C4-2B (cell line): Measurements from ENCODE around the gene TSR1.

ENCODE experiments used
- H3K27ac ChIP-seq: fragments of 450-650 bp; 2 replicates; pipeline ENCODE4 v1.5.1; 2017
- ZFX ChIP-seq: fragments of 450-650 bp; IDR thresholded peaks from 2 replicates; pipeline ENCODE4 v1.6.1; 2017
- TF ChIP-seq, protein P1 (sequence below): fragments of 450-650 bp; conservative IDR thresholded peaks from 2 replicates; pipeline ENCODE4 v1.5.1; 2017; ENCODE audit warnings: mild to moderate bottlenecking

The TSR1 gene

DNA sequence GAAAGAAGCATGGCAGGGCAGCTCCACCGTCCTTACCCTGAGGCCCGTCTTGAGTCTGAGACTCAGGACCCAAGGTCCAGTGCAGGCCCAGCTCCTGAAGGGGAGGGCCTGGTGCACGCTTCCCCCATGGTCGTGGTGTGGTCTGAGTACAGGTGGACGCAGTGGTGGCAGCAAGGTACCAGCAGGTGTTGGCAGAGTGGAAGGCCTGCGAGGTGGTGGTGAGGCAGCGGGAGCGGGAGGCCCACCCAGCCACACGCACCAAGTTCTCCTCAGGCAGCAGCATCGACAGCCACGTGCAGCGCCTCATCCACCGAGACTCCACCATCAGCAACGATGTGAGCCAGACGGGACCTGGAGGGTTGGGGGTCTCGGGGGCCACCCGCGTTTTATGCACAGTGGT lies 36.9 kb upstream of the TSR1 start:
- H3K27ac ChIP-seq: no peak overlapping the region
- no peak for TF ChIP-seq ZFX
- TF ChIP-seq, protein P1, sequence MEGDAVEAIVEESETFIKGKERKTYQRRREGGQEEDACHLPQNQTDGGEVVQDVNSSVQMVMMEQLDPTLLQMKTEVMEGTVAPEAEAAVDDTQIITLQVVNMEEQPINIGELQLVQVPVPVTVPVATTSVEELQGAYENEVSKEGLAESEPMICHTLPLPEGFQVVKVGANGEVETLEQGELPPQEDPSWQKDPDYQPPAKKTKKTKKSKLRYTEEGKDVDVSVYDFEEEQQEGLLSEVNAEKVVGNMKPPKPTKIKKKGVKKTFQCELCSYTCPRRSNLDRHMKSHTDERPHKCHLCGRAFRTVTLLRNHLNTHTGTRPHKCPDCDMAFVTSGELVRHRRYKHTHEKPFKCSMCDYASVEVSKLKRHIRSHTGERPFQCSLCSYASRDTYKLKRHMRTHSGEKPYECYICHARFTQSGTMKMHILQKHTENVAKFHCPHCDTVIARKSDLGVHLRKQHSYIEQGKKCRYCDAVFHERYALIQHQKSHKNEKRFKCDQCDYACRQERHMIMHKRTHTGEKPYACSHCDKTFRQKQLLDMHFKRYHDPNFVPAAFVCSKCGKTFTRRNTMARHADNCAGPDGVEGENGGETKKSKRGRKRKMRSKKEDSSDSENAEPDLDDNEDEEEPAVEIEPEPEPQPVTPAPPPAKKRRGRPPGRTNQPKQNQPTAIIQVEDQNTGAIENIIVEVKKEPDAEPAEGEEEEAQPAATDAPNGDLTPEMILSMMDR: no peak

GRCh38 chr17:2372681-2373080 lies 36.4 kb upstream of the TSR1 start:
- H3K27ac ChIP-seq: no peak overlapping the region
- TF ChIP-seq ZFX: no peak
- TF ChIP-seq, protein P1: no peak

DNA sequence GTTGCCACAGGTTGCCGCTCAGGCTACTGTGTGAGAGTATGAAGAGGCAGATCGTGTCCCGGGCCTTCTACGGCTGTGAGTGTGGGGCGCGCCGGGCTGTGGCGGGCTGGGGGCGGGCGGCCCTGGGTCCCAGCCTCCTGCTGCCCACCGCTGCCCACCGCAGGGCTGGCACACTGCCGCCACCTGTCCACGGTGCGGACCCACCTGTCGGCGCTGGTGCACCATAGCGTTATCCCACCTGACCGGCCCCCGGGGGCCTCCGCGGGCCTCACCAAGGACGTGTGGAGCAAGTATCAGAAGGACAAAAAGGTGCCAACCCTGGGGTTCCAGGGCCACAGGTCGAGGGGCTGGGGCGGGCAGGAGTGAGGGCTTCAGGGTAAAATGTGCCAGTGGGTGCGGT lies 35.9 kb upstream of the TSR1 start:
- TF ChIP-seq, protein P1: no peak
- no peak for TF ChIP-seq ZFX
- H3K27ac ChIP-seq: no peak overlapping the region

GRCh38 chr17:2371183-2372130 lies 35.2 kb upstream of the TSR1 start:
- TF ChIP-seq, protein P1: no peak
- no peak for TF ChIP-seq ZFX
- no peak overlapping the region for H3K27ac ChIP-seq

- H3K27ac ChIP-seq: no peak overlapping the region
- no peak for TF ChIP-seq ZFX
- TF ChIP-seq, protein P1: no peak
Measured at GRCh38 chr17:2370211-2370589, 33.9 kb upstream of the TSR1 start.

DNA sequence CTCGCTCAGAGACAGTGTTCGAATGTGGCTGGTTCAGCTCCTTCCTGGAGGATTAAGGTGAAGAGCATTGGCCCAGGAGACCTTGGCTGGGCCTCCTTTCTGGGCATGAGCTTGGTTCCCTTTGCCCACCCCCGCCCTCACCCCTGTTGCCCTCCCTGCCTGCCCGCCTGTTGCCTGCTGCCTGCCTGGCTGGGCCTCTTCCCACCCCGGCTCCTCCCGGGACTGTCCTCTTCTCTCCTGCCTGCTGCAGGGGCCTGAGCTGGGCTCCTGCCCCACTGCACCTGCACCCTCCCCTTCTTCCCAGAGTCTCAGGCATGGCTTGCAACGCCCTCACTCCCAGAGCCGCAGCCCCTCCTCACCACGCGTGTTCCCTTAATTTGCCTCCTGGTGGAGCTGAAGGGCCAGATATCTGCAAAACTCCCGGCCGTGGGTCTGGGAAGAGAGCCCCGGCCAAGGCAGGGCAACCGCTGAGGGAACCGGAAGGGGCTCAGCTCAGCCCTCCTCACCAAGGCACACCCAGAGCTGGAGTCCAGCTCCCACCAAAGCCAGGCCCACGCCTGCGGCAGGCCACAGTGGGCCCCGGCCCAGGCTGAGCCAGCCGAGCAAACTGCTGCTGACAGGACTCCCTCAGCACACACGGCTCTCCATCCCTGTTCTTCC lies 33.4 kb upstream of the TSR1 start:
- no peak for TF ChIP-seq ZFX
- TF ChIP-seq, protein P1: no peak
- no peak overlapping the region for H3K27ac ChIP-seq

DNA sequence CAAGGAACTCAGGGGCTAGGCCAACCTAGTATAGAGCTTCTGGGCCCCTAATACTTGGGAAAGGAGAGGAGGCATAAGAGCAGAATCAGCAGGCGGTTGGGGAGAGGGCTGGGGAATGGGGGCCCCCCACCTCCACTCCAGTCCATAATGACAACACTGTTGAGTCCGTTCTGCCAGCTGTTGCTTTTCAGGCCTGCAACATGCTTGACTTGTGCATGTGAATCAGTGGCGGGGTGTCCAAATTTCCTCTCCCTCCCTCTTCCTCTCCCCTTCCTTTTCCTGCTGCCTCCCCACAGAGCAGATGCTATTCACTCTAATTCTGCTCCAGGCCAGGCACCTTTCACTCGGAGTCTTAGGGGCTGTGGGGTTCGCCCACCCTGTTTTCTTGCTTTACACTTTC lies 32.8 kb upstream of the TSR1 start:
- no peak for TF ChIP-seq ZFX
- TF ChIP-seq, protein P1: no peak
- no peak overlapping the region for H3K27ac ChIP-seq
